KOPT-K1 (cell line): Measurements from ENCODE around the gene TMCC2.
"Not testable (repeated sequence)": the region's sequence is repeated elsewhere in the genome, so short reads cannot be mapped to it uniquely, and the experiment has no call there.

Experiments used
- H3K27ac ChIP-seq: fragments of 200-600 bp; sonication (generic); 2 replicates; pipeline ENCODE4 v1.5.1; 2016; ENCODE audit warnings: antibody characterized with exemption, mild to moderate bottlenecking, low read depth, low read length; ENCODE audit not compliant: poor library complexity, severe bottlenecking
- H3K36me3 ChIP-seq: fragments of 200-600 bp; sonication (generic); 2 replicates; pipeline ENCODE4 v1.5.1; 2017; ENCODE audit warnings: antibody characterized with exemption, mild to moderate bottlenecking, low read length, moderate library complexity; ENCODE audit not compliant: insufficient read depth
- H3K9me3 ChIP-seq: fragments of 200-600 bp; sonication (generic); 2 replicates; pipeline ENCODE4 v1.5.1; 2017; ENCODE audit warnings: antibody characterized with exemption, low read length, mild to moderate bottlenecking; ENCODE audit not compliant: insufficient read depth, poor library complexity, severe bottlenecking

The TMCC2 gene

GRCh38 chr1:205271745-205272144, 44.0 kb downstream of the TMCC2 start:
- H3K36me3 ChIP-seq, result no peaks in the 10 kb centered on the region
- no peak overlapping the region for H3K27ac ChIP-seq
- H3K9me3 ChIP-seq, result no peaks in the 10 kb centered on the region

- no peak overlapping the region for H3K27ac ChIP-seq
- no peaks in the 10 kb centered on the region for H3K9me3 ChIP-seq
- no peaks in the 10 kb centered on the region for H3K36me3 ChIP-seq
These were observed 44.8 kb downstream of the TMCC2 start for GRCh38 chr1:205272536-205272935.

GRCh38 chr1:205273551-205273982, 45.8 kb downstream of the TMCC2 start:
- no peak overlapping the region for H3K27ac ChIP-seq
- H3K9me3 ChIP-seq, result no peaks in the 10 kb centered on the region
- H3K36me3 ChIP-seq, result no peaks in the 10 kb centered on the region

GRCh38 chr1:205274041-205274691, 46.4 kb downstream of the TMCC2 start:
- no peaks in the 10 kb centered on the region for H3K36me3 ChIP-seq
- no peaks in the 10 kb centered on the region for H3K9me3 ChIP-seq
- no peak overlapping the region for H3K27ac ChIP-seq

- Histone ChIP-seq H3K27ac (no peak overlapping the region), H3K9me3 (no peaks in the 10 kb centered on the region), H3K36me3 (no peaks in the 10 kb centered on the region)
These were observed 47.4 kb downstream of the TMCC2 start for GRCh38 chr1:205275133-205275532.

GRCh38 chr1:205275916-205276688, 48.4 kb downstream of the TMCC2 start:
- H3K27ac ChIP-seq, result no peak overlapping the region
- H3K9me3 ChIP-seq, result no peaks in the 10 kb centered on the region
- no peaks in the 10 kb centered on the region for H3K36me3 ChIP-seq

GRCh38 chr1:205276689-205277065, 48.9 kb downstream of the TMCC2 start:
- no peaks in the 10 kb centered on the region for H3K9me3 ChIP-seq
- H3K36me3 ChIP-seq, result no peaks in the 10 kb centered on the region
- H3K27ac ChIP-seq, result no peak overlapping the region

GRCh38 chr1:205279986-205280385, 52.2 kb downstream of the TMCC2 start:
- H3K27ac ChIP-seq, result no peak overlapping the region
- no peaks in the 10 kb centered on the region for H3K36me3 ChIP-seq
- no peaks in the 10 kb centered on the region for H3K9me3 ChIP-seq

- H3K27ac ChIP-seq, H3K9me3 ChIP-seq, H3K36me3 ChIP-seq: not testable (repeated sequence)
These were observed 53.1 kb downstream of the TMCC2 start for GRCh38 chr1:205280666-205281395.

- H3K9me3 ChIP-seq, result no peaks in the 10 kb centered on the region
- no peak overlapping the region for H3K27ac ChIP-seq
- no peaks in the 10 kb centered on the region for H3K36me3 ChIP-seq
These were observed 55.8 kb downstream of the TMCC2 start for GRCh38 chr1:205283270-205284147.

GRCh38 chr1:205284420-205285144, 56.8 kb downstream of the TMCC2 start:
- Histone ChIP-seq H3K36me3 (no peaks in the 10 kb centered on the region), H3K9me3 (no peaks in the 10 kb centered on the region), H3K27ac (no peak overlapping the region)

GRCh38 chr1:205285381-205286101, 57.8 kb downstream of the TMCC2 start:
- H3K27ac ChIP-seq, result no peak overlapping the region
- no peaks in the 10 kb centered on the region for H3K9me3 ChIP-seq
- no peaks in the 10 kb centered on the region for H3K36me3 ChIP-seq

- no peaks in the 10 kb centered on the region for H3K36me3 ChIP-seq
- H3K27ac ChIP-seq, result no peak overlapping the region
- H3K9me3 ChIP-seq, result no peaks in the 10 kb centered on the region
These were observed 58.7 kb downstream of the TMCC2 start for GRCh38 chr1:205286335-205286950.
